Effector CD4-positive, alpha-beta T cell (primary cell): ENCODE data around the gene SERPINB6.
"Not testable (repeated sequence)": the region's sequence is repeated elsewhere in the genome, so short reads cannot be mapped to it uniquely, and the experiment has no call there.

ENCODE experiments used
- DNase-seq: peaks from one replicate; pipeline ENCODE4 v3.0.0-alpha.2; 2020

SERPINB6 gene

DNA sequence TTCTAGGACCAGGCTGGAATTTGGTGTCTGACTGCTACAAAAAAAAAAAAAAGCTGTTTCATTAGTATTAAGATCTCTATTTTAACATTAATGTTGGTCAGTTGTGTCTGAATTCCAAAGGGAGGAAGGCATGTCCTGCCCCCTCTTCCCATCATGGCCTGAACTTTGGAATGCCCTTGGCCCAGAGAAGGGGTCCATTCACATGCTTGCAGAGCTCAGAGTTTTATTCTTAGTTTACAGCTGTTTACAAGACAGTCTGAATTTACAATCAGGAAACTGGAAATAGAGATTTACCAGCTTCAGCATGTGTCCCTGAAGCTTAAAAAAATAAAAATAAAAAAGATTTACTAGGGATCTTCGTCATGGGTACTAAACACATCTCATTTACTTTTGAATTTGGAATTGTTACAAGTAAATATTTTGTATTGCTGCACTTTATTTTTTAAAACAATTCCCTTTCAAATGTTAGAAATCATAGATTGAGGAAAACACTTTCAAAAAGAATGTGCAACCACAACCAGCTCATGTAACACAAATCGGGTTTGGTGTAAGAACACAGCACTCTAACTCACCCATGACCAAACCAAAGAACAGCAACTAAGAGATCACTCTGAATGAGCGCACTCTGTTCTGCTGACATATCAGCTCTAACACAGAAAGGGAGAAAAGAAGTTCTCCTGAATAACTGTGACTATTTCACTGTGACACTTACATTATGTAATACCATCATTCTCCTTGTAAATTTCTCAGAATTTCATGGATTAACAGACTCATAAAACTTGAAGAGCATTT lies 6.6 kb upstream of the SERPINB6 start:
- DNase-seq: no peak

DNA sequence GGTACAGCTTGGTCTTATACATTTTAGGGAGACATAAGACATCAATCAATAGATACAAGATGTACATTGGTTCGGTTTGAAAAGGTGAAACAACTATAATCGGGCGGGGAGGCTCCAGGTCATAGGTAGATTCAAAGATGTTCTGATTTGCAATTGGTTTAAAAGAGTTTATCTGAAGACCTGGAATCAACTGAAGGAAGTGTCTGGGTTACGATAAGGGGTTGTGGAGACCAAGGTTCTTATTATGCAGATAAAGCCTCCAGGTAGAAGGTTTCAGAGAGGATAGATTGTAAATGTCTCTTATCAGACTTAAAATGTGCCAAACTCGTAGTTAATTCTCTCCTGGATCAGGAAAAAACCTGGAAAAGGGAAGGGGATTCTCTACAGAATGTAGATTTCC lies 5.9 kb upstream of the SERPINB6 start:
- DNase-seq: no peak

DNA sequence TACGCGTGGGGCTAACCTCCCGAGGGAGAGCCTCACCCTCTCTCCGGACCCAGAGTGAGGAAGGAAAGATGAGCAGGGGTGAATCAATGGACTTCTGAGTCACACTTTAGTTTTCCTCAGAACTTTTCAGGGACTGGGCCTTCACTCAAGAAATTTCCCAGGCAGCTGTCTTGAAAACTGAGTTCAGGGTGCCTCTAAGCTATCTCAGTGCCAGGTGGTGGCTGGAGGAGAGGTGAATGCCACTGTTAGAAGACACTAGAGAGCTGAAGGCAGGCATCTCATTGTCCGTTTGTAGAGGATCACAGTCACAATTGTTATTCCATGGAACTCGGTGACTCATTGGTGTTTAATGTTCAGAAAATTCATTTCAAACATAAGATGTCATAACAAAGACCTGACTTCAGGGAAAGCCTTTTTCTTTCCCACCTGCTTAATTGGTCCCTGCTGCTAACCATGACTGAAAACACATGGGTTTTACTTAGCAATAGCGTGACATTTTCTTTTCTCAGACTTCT lies 5.3 kb upstream of the SERPINB6 start:
- no peak for DNase-seq

DNA sequence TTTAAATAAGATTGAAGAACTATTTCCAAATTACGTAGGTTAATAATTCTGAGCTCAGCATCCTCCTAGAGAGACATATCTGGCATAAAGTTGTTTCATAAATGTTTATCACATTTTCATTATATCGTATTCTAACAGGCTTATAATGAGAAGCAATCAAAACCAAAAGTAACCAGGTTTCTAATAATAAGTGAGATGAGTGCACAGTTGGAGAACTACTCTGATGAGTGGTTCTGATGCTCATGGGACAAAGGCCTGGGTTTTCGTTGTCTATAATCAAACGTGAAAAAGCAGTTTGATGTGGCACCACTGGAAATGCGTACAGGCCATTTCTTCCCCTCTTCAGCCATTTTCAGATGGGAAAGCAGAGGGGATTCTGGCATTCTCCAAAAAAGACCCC lies 4.7 kb upstream of the SERPINB6 start:
- no peak for DNase-seq

DNA sequence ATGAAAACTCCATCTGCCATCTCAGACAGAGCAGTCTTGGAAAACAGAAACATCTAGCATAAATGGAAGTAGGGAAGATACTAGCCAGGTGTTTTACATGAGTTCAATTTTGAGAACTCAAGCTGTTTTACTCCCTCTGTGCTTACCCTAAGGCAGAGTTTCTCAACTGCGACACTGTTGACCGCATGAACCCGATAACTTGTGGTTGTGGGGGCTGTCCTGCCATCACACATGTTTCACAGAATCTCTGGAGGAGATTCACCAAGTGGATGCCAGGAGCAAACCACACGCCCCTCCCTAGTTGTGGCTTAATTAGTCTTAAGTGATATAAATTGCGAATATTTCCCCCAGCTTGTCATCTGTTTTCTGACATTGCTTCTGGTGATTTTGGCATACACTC lies 2.3 kb upstream of the SERPINB6 start:
- no peak for DNase-seq

DNA sequence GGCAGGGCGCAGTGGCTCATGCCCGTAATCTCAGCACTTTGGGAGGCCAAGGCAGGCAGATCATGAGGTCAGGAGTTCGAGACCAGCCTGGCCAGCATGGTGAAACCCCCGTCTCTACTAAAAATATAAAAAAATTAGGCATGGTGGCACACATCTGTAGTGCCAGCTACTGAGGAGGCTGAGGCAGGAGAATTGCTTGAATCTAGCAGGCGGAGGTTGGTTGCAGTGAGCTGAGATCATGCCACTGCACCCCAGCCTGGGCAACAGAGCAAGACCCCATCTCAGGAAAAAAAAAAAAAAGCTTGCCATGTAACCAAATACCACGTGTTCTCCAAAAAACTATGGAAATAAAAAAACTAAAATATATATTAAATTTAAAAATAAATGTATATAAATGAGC lies 1.8 kb upstream of the SERPINB6 start:
- DNase-seq: not testable (repeated sequence)

DNA sequence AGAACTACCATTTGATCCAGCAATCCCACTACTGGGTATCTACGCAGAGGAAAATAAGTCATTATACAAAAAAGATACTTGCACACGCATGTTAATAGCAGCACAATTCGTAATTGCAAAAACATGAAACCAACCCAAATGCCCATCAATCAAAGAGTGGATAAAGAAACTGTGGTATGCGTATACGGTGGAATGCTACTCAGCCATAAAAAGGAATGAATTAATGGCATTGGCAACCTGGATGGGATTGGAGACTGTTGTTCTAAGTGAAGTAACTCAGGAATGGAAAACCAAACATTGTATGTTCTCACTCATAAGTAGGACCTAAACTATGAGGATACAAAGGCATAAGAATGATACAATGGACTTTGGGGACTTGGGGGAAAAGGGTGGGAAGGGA lies 1.3 kb upstream of the SERPINB6 start:
- DNase-seq: not testable (repeated sequence)

DNA sequence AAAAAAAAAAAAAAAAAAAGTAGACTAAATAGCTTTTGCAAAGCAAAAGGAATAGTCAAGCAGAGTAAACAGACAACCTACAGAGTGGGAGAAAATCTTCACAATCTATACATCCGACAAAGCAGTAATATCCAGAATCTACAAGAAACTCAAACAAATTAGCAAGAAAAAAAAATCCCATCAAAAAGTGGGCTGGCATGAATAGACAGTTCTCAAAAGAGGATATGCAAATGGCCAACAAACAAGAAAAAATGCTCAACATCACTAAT lies 786 bp upstream of the SERPINB6 start:
- DNase-seq: not testable (repeated sequence)

DNA sequence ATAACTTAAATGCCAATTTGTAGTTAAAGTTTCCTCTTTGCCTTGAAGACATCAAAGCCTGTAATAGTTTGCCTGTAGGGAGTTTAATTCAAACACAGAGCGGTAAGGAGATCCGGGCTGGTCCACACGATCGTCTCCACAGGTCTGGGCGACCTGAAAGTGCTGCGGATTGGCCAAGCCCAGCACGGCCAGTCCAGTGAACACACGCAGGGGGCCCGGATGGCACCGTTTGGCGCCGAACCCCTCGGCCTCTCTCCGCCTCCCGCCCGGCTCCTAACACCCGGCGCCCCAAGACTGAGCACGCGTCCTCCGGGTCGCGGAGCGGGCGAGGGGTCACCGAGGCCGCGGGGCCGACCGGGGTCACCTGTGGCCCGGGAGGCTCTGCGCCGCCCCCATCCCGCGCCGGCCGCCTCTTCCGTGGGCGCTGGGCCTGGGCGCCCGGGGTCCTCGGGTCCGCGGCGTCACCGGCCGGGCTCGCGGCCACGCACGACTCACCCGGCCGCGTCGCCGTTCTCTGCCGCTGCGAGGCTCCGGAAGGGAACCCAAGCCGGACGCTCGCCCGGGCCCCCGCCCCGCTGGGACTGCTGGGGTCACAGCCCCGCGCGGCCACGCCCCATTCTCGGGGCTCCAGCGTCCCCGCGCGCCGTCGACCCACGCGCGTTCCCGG lies 481 bp downstream of the SERPINB6 start:
- peak; percentile 30 for DNase-seq

DNA sequence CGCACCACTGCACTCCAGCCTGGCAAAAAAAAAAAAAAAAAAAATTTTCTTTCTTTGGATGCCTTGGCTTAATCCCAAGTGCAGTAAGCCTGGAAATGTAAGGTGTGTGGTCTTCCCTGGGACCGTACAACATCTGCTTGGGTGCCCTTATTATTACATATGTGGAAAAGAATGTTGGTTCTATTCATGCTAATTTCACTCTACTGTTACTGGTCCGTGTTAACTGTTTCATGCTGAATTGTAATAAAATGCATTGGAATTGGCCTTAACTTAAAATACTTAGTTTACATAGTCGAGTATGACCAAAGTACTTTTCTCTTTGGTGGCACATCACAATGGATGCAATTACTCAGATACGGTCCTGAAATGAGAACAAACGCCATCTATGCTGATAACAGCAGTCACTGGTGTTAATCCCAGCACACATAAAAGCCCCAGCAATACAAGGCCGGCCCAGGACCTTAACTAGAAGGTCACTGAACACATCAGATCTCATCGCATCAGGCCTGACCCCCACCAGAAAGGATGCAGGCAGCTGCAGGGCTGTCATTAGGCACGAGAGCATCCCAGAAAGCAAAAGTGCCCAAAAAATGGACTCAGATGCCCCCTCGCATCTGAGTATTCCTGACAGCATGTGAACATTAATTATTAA lies 1.2 kb downstream of the SERPINB6 start:
- DNase-seq: no peak

DNA sequence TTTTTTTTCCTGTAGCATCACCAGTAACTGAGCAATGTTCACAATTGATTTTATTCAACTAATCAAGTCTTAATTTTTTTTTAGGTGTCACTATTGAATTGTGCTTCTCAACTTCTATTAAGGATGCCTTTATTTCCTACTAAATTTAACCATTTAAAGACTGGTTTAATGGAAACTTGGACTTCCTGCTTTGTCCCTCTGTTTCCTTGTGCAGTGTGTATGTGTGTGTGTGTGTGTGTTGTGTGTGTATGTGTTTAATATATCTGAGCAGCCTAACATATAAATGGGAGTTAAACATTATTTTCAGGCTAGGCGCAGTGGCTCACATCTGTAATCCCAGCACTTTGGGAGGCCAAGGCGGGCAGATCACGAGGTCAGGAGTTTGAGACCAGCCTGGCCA lies 1.8 kb downstream of the SERPINB6 start:
- no peak for DNase-seq

DNA sequence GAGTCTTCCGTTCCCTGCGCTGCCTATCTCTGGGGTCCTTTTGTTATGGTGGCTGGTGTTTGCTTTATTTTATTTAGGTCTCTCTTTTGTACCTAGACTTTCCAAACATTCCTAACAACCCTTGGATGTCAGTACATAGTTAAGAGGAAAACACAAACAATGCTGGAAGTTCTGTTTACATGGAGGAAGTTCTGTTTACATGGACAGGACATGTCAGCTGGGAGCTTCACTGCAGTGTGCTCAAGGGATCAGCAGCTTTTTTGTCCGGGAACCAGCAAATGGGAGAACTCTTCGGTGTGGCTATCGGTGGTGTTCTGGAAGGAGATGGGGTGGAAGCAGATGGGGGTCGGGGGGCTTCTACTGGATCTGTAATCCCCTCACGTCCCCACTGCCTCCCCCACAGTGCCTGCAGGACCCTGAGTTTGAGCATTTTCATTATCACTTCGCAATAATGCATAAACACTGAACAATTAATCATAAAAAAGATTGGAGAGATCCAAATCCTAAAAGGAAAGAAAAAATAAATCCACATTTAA lies 2.7 kb downstream of the SERPINB6 start:
- DNase-seq: no peak

DNA sequence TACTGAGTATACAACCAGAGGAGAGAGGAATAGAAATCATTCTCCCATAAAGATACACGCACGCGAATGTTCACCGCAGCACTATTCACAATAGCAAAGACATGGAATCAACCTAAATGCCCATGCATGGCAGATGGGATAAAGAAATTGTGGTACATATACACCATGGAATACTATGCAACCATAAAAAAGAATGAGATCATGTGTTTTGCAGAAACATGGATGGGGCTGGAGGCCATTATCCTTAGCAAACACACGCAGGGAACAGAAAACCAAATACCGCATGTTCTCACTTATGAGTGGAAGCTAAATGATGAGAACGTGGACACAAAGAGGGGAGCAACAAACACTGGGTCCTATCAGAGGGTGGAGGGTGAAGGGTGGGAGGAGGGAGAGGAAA lies 3.4 kb downstream of the SERPINB6 start:
- DNase-seq: no peak

DNA sequence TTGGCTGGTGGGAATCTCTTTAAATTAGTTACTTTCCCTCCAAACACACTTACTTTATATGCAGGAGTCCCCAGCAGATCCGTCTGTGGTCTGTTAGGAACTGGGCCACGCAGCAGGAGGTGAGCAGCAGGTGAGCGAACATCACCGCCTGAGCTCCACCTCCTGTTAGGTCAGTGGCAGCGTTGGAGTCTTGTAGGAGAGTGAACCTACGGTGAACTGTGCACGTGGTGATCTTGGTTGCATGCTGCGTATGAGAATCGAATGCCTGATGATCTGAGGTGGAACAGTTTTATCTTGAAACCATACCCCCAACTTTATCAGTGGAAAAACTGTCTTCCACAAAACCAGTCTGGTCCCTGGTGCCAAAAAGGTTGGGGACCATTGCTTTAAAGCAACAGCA lies 5.0 kb downstream of the SERPINB6 start:
- DNase-seq: no peak

DNA sequence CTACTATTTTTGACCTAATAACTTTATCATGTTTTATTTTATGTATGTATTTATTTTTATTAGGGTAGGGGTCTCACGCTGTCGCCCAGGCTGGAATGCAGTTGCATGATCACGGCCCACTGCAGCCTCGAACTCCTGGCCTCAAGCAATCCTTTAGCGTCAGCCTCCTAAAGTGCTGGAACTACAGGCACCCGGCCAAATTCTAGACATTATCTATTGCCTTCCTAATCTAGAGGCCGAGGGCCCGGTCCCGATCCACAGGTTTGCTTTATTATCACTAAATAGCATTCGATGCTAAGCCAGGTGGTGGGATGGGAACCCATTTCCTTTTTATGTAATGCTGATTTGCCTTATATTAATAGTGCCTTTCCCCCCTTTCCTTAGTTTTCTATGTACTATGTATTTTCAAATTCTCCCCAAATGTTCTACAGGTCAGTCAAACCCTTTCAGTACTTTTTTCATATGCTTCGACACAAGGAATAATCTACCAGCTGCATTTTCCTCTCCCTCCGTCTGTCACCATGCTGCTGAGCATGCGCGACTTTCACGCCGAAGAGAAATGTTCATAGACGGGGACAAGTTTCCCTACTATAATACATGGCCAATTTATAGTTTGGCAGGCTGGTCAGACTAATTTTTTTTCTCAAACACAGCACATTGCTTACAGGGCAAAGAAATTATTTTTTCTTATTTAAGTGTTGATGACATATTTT lies 6.4 kb downstream of the SERPINB6 start:
- DNase-seq: no peak

DNA sequence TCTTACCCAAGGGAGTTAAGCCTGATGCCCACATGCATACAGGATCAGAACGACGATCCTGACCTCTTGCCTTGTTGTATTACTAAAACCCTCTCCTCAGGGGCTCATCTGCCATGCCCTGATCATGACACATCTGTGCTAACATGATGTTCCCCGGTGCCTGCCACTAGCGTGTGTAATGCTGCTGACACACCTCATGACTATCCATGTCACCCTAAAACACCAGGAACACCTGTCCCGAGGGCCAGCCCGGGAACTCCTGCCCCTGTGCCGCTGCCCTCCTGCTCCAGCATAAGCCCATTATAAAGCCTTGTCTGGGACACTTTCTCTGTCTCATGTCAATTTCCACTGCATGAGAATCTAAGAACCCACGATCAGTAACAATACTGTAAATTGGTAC lies 7.6 kb downstream of the SERPINB6 start:
- DNase-seq: no peak

DNA sequence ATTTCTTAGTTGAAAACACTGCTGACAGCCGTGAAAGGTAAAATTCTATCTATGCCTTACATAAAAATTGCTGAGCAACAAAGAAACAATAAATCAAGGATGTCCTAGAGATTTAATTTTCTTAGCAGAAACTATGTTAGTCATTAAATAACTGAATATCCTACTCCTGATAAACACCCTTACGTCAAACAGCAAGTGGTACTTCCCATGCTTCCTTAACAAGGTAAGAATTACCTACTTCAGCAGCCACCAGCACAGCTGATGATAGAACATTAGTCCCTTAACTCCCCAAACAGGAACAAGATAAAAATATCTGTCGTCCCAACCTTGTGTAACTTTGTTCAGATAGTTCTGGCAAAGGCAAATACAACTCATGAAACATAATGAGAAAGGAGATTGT lies 8.7 kb downstream of the SERPINB6 start:
- no peak for DNase-seq

DNA sequence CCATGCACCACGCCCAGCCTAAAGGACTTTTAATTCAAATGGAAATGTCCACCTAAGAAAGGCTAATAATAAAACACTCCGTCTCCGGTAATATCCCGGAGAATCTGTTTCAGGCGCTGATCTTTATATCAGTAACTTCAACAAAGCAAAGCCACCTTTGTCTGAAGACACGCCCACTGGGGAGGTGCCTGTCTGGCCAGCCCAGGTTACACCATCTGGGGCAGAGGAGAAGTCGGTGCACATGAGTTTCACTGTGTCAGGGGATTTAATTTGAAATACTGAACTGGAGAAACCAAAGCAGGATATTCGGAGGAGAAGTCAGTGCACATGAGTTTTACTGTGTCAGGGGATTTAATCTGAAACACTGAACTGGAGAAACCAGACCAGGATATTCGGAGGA lies 9.4 kb downstream of the SERPINB6 start:
- no peak for DNase-seq

DNA sequence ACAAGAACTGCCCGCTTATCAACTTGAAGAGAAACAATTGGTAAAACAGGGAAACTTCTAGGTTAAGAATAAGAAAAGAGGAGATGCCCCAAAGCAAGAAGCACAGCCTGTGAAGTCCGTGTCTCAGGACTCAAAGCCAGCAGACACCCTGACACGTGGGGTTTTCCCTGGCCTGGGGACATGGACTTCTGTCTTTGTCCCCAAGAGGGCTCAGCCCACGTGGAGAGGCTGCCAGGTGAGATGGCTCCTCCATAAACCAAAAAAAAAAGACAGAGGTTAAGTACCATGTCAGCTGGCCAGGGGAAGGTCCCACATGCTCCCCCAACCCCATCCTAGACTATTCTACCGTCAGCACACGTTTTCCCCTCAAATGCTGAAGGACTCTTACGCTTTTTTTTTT lies 9.9 kb downstream of the SERPINB6 start:
- no peak for DNase-seq

DNA sequence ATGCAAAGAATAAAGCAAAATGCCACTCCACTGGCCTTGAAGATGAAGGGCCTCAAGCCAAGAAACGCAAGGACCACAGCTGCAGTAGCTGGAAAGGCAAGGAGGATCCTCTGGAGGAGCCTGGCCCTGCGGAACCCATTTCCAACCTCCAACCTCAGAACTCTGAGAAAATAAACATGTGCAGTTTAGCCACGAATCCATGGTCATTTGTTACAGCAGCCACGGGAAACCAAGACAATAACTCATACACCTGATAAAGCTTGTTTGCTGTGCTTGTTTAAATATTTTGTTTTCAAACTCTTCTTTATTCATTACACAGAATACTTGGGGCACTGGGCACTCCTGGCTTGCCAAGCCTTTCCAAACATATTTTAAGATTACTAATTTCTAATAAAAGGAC lies 10.4 kb downstream of the SERPINB6 start:
- no peak for DNase-seq

DNA sequence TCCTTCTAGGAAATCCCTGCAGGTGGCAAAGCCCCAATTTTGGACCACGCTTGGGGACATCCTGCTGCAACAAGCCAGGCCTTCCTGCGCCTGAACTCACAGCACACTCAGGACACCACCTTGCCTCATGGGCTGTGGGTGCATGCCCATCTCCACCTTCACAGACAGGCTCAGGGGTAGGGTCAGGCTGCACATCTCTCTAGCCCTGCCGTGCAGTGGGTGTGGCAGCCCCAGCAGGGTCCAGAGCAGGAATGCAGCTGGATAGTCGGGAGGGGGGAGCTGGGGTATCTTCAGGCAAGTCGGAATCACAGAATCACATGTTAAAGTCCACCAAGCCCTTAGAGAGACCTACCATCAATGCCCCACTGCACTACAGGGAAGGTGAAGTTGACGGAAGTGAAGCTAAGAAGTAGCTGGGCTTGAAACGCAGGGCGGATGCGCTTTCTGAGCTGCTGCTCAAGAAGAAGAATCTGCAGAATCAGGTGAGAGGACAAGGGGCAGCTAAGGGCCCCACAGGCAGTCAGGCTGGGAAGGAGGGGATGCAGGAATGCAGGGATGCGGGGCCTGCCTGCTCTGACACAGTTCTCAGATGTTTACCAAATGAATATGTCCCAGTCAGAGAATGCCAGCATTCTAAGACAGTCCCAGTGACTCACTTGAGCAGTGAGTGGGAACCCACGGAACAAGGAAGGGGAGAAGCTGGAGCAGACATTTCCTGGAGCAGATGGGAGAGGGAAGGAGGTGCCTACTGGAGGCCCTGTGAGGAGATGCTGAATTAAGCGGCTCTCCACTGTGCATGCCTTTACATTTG lies 11.3 kb downstream of the SERPINB6 start:
- DNase-seq: no peak

DNA sequence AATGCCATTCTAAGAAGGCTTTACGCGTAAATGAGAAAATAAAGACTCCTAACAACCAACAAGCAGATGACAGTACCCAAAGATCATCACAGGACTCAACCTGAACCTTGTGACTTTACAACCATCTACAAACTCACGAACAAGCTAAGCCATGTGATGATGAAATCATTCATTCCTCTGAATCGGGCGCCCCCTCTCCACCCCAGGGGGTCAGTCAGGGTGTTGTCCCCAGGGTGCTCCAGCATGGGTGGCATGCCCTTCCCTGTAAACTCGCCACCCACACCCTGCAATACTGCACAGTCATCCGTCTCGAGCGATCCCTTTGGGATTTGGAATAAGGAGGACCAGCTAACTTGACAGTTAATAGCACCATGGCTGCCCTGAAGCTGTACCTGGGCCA lies 12.6 kb downstream of the SERPINB6 start:
- no peak for DNase-seq
